Ishikawa (cell line): ENCODE measurements around the gene C1orf21.

Experiments
- CREB1 ChIP-seq: IDR thresholded peaks from 2 replicates; pipeline ENCODE4 v1.6.1; 2012; ENCODE audit warnings: low read depth
- EP300 ChIP-seq: IDR thresholded peaks from 2 replicates; pipeline ENCODE4 v1.6.1; 2012; ENCODE audit warnings: borderline replicate concordance
- MAX ChIP-seq: IDR thresholded peaks from 2 replicates; pipeline ENCODE4 v1.6.1; 2012
- NFIC ChIP-seq: IDR thresholded peaks from 2 replicates; pipeline ENCODE4 v1.6.1; 2012
- RAD21 ChIP-seq: IDR thresholded peaks from 2 replicates; pipeline ENCODE4 v1.6.1; 2012; ENCODE audit warnings: low read depth
- REST ChIP-seq: IDR thresholded peaks from 2 replicates; pipeline ENCODE4 v1.6.1; 2012; ENCODE audit warnings: low read depth, mild to moderate bottlenecking
- TAF1 ChIP-seq: IDR thresholded peaks from 2 replicates; pipeline ENCODE4 v1.6.1; 2012; ENCODE audit warnings: low read depth, mild to moderate bottlenecking
- TCF12 ChIP-seq: IDR thresholded peaks from 2 replicates; pipeline ENCODE4 v1.6.1; 2012; ENCODE audit warnings: low read depth
- TEAD4 ChIP-seq: IDR thresholded peaks from 2 replicates; pipeline ENCODE4 v1.6.1; 2012
- YY1 ChIP-seq: IDR thresholded peaks from 2 replicates; pipeline ENCODE4 v1.6.1; 2012; ENCODE audit warnings: low read depth
- ZBTB7A ChIP-seq: IDR thresholded peaks from 2 replicates; pipeline ENCODE4 v1.6.1; 2012; ENCODE audit warnings: low read depth

DNA sequence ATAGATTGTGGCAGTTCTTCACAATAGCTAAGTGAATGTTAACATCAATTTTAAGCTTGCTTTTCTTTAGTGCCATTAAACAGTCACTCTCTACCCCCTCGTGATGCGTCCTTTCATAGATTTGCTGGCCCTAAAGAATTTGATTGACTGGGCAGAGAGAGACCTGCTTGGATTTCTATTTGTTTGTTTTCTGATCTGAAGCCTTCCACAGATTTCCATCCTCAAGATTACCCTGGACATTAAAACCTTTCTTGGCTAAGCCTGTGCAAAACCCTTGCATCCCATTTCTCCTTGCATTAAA is 17.8 kb downstream of the C1orf21 start:
- TF ChIP-seq EP300: no peak
- no peak for TF ChIP-seq NFIC
- TF ChIP-seq ZBTB7A: no peak
- TF ChIP-seq REST: no peak
- no peak for TF ChIP-seq RAD21
- no peak for TF ChIP-seq TCF12
- no peak for TF ChIP-seq TEAD4
- no peak for TF ChIP-seq MAX
- TF ChIP-seq CREB1: no peak
- TF ChIP-seq YY1: no peak
- TF ChIP-seq TAF1: no peak
